GM12878 (cell line): Measurements from ENCODE around the gene LCT. TPM values are rescaled to one million over a fixed set of nuclear protein-coding genes. Genes with fewer than 3 reads are reported as not detected.

Source experiments
- ATAC-seq: fragments of 200-7000 bp; cut with Tn5 transposase; 3 replicates; pipeline ENCODE4 v1.9.1; 2020; ENCODE audit warnings: mild to moderate bottlenecking, moderate library complexity
- BruUV-seq: library from RNA; stranded (reverse); fragments of 400-500 nt; replicated peaks from 2 replicates; lab custom pipeline; 2021; lab: Mats Ljungman, UMichigan
- CTCF ChIA-PET: fragments of 300-600 bp; sonication (Branson Sonifier 250); formaldehyde crosslinking; extraction: SDS; loops from one replicate; lab custom pipeline; 2021; ENCODE audit warnings: inconsistent platforms; lab: Yijun Ruan, JAX
- POLR2A ChIA-PET: fragments of 350-600 bp; formaldehyde crosslinking; extraction: SDS; loops from one replicate; lab custom pipeline; 2021; ENCODE audit warnings: inconsistent platforms; lab: Charles Lee
- RAD21 ChIA-PET: fragments of 300-600 bp; sonication (Branson Sonifier 250); formaldehyde crosslinking; loops from one replicate; lab custom pipeline; 2023; ENCODE audit warnings: antibody characterized with exemption; ENCODE audit not compliant: unreplicated experiment; lab: Charles Lee
- SMC1A ChIA-PET: fragments of 300-600 bp; sonication (Branson Sonifier 250); formaldehyde crosslinking; loops from one replicate; lab custom pipeline; 2023; ENCODE audit not compliant: unreplicated experiment, uncharacterized antibody; lab: Charles Lee
- DNase-seq: peaks from one replicate; pipeline ENCODE4 v3.0.0-alpha.2; 2011; ENCODE audit warnings: low read depth, low spot score
- FAIRE-seq: peaks from 3 replicates; lab custom pipeline; 2011; peaks lifted over from hg19 to GRCh38; lab: Jason Lieb, UNC
- H2AFZ ChIP-seq: 2 replicates; pipeline ENCODE4 v1.6.0; 2011; ENCODE audit warnings: low read depth, low read length, control low read depth; ENCODE audit not compliant: control insufficient read depth
- H3K27ac ChIP-seq: 2 replicates; pipeline ENCODE4 v1.5.1; 2011; ENCODE audit warnings: control low read depth; ENCODE audit not compliant: control insufficient read depth, insufficient read depth
- H3K27me3 ChIP-seq, 2 experiments: replicated peaks in 1 of 2; 2 replicates each; pipeline versions ENCODE4 v1.6.0 to v1.6.1; 2011; ENCODE audit warnings: low read length in 1 of 2; ENCODE audit not compliant: control insufficient read depth in 2 of 2, insufficient read depth in 2 of 2
- H3K36me3 ChIP-seq, 2 experiments: 2 replicates each; pipeline ENCODE4 v1.5.1; 2011; ENCODE audit warnings: low read length in 1 of 2; ENCODE audit not compliant: control insufficient read depth in 2 of 2, insufficient read depth in 2 of 2
- H3K4me1 ChIP-seq: 2 replicates; pipeline ENCODE4 v1.6.1; 2011; ENCODE audit warnings: mild to moderate bottlenecking, low read length, moderate library complexity, mixed read lengths; ENCODE audit not compliant: control insufficient read depth, insufficient read depth
- H3K4me2 ChIP-seq: 2 replicates; pipeline ENCODE4 v1.6.0; 2011; ENCODE audit warnings: control low read depth; ENCODE audit not compliant: control insufficient read depth, insufficient read depth
- H3K4me3 ChIP-seq: fragments of 200-600 bp; sonication (generic); 2 replicates; pipeline ENCODE4 v1.5.1; 2016
- H3K79me2 ChIP-seq: 2 replicates; pipeline ENCODE4 v1.6.0; 2011; ENCODE audit warnings: low read length; ENCODE audit not compliant: control insufficient read depth, insufficient read depth
- H3K9ac ChIP-seq: 2 replicates; pipeline ENCODE4 v1.8.0; 2011; ENCODE audit warnings: low read length, control low read depth, mixed read lengths; ENCODE audit not compliant: control insufficient read depth, insufficient read depth
- H3K9me3 ChIP-seq: replicated peaks from 3 replicates; pipeline ENCODE4 v1.5.1; 2011; ENCODE audit warnings: mild to moderate bottlenecking, low read length; ENCODE audit not compliant: control insufficient read depth, insufficient read depth
- H4K20me1 ChIP-seq: 2 replicates; pipeline ENCODE4 v1.6.0; 2011; ENCODE audit not compliant: control insufficient read depth, insufficient read depth
- CHD4 ChIP-seq: fragments of 200-600 bp; sonication (generic); IDR thresholded peaks from 2 replicates; pipeline ENCODE4 v1.6.1; 2016; ENCODE audit warnings: mild to moderate bottlenecking
- CREB1 ChIP-seq: IDR thresholded peaks from 2 replicates; pipeline ENCODE4 v1.6.1; 2012; ENCODE audit warnings: low read depth, mild to moderate bottlenecking, inconsistent platforms
- DPF2 ChIP-seq: fragments of 450-650 bp; IDR thresholded peaks from 2 replicates; pipeline ENCODE4 v1.6.1; 2017; ENCODE audit warnings: mild to moderate bottlenecking
- EED ChIP-seq: sonication (generic); IDR thresholded peaks from 2 replicates; pipeline ENCODE4 v1.6.1; 2016; ENCODE audit warnings: antibody characterized with exemption, low read depth
- FOS ChIP-seq: IDR thresholded peaks from 3 replicates; pipeline ENCODE4 v1.6.1; 2011; ENCODE audit warnings: borderline replicate concordance; ENCODE audit not compliant: insufficient read length; ENCODE audit errors: extremely low read depth
- FOXM1 ChIP-seq: IDR thresholded peaks from 2 replicates; pipeline ENCODE4 v1.6.1; 2012; ENCODE audit warnings: low read depth, mild to moderate bottlenecking, inconsistent platforms, low read length, moderate library complexity
- JUND ChIP-seq: IDR thresholded peaks from 2 replicates; pipeline ENCODE4 v1.6.1; 2012; ENCODE audit warnings: low read depth, mild to moderate bottlenecking, low read length, improper control_type of control experiment, moderate library complexity
- MTA2 ChIP-seq: fragments of 450-650 bp; IDR thresholded peaks from 2 replicates; pipeline ENCODE4 v1.6.1; 2016; ENCODE audit warnings: low read depth, mild to moderate bottlenecking, moderate library complexity
- MXI1 ChIP-seq: fragments of 150-350 bp; IDR thresholded peaks from 2 replicates; pipeline ENCODE4 v1.6.1; 2011; ENCODE audit warnings: low read depth, mild to moderate bottlenecking, inconsistent platforms, low read length, improper control_type of control experiment
- MYC ChIP-seq: IDR thresholded peaks from 2 replicates; pipeline ENCODE4 v1.6.1; 2011; ENCODE audit warnings: mild to moderate bottlenecking, low read length, moderate library complexity, inconsistent platforms; ENCODE audit not compliant: insufficient read depth, insufficient replicate concordance, insufficient read length, severe bottlenecking
- NR2F1 ChIP-seq: fragments of 450-650 bp; conservative IDR thresholded peaks from 2 replicates; pipeline ENCODE4 v1.6.1; 2017; ENCODE audit warnings: mild to moderate bottlenecking
- POLR2A ChIP-seq: IDR thresholded peaks from 2 replicates; pipeline ENCODE4 v1.6.1; 2011; ENCODE audit warnings: low read depth, mild to moderate bottlenecking, low read length
- RELA ChIP-seq: fragments of 450-650 bp; IDR thresholded peaks from 2 replicates; pipeline ENCODE4 v1.8.0; 2014; ENCODE audit warnings: borderline replicate concordance; ENCODE audit not compliant: partially characterized antibody
- RUNX3 ChIP-seq: IDR thresholded peaks from 2 replicates; pipeline ENCODE4 v1.6.1; 2012; ENCODE audit warnings: low read length, inconsistent platforms
- SIN3A ChIP-seq: IDR thresholded peaks from 2 replicates; pipeline ENCODE4 v1.6.1; 2012; ENCODE audit warnings: low read depth, low read length, improper control_type of control experiment
- SP1 ChIP-seq: IDR thresholded peaks from one replicate; pipeline ENCODE4 v1.6.1; 2011; ENCODE audit warnings: low read depth, low read length
- TARDBP ChIP-seq: IDR thresholded peaks from 2 replicates; pipeline ENCODE4 v1.6.1; 2016; ENCODE audit warnings: borderline replicate concordance
- YY1 ChIP-seq: IDR thresholded peaks from 2 replicates; pipeline ENCODE4 v1.6.1; 2011; ENCODE audit warnings: low read depth, mild to moderate bottlenecking, low read length
- ZNF207 ChIP-seq: fragments of 450-650 bp; IDR thresholded peaks from 2 replicates; pipeline ENCODE4 v1.6.1; 2014; ENCODE audit warnings: antibody characterized with exemption, mild to moderate bottlenecking, borderline replicate concordance
- WGBS: methylation state at CpG from one replicate; pipeline ENCODE4 v1.1.6; 2016; ENCODE audit warnings: low lambda C conversion rate; ENCODE audit not compliant: insufficient replicate concordance, insufficient coverage; ENCODE audit errors: missing lambda C conversion rate; 5-methylcytosine and 5-hydroxymethylcytosine counted together
- in situ Hi-C: fragments of 300-500 bp; cut with MboI; formaldehyde crosslinking; loops from 9 replicates; pipeline ENCODE4 v1.14.3; 2018; ENCODE audit warnings: mixed read lengths
- intact Hi-C: fragments of 100-400 bp; cut with micrococcal nuclease; formaldehyde crosslinking; loops from one replicate; pipeline ENCODE4 v1.14.2; 2022; ENCODE audit not compliant: unreplicated experiment
- polyA plus RNA-seq, 11 experiments: library from polyadenylated mRNA; depleted of rRNA in 4 of 11; unstranded in 6 of 11; stranded (reverse) in 5 of 11; fragments of >200 nt; fragmentation: Nextera tagmentation in 4 of 11; fragmentation: Illumina TruSeq in 1 of 11; extraction: Ambion mirVana in 4 of 11; extraction: Trizol in 1 of 11; gene quantifications; 1 replicate in 1 of 11; 2 replicates in 10 of 11; pipeline versions ENCODE4 v1.2.1 to v1.2.3, GENCODE V29; 2011 to 2016; ENCODE audit warnings: inconsistent platforms in 2 of 11, missing spikeins in 2 of 11, low read depth in 1 of 11
- total RNA-seq, 4 experiments: library from RNA; depleted of rRNA in 3 of 4; stranded (reverse); fragments of >200 nt in 3 of 4; fragmentation: Illumina TruSeq in 1 of 4; extraction: Trizol in 1 of 4; gene quantifications; 2 replicates each; pipeline versions ENCODE4 v1.2.1 to v1.2.3, GENCODE V29; 2013 to 2021
- TF ChIP-seq, protein P1 (sequence below): fragments of 450-650 bp; conservative IDR thresholded peaks from 2 replicates; pipeline ENCODE4 v1.6.1; 2017; ENCODE audit warnings: mild to moderate bottlenecking, moderate library complexity
- TF ChIP-seq, protein P2 (sequence below): fragments of 450-650 bp; IDR thresholded peaks from 2 replicates; pipeline ENCODE4 v1.6.1; 2016; ENCODE audit warnings: mild to moderate bottlenecking

LCT gene
- total and polyA plus RNA-seq, 10 of the 15 experiments (the other 5 are each of a cell fraction or from before 2014, with no cell fraction given) = 0.02 to 0.09 (median 0.07) TPM; not detected in 3

DNA sequence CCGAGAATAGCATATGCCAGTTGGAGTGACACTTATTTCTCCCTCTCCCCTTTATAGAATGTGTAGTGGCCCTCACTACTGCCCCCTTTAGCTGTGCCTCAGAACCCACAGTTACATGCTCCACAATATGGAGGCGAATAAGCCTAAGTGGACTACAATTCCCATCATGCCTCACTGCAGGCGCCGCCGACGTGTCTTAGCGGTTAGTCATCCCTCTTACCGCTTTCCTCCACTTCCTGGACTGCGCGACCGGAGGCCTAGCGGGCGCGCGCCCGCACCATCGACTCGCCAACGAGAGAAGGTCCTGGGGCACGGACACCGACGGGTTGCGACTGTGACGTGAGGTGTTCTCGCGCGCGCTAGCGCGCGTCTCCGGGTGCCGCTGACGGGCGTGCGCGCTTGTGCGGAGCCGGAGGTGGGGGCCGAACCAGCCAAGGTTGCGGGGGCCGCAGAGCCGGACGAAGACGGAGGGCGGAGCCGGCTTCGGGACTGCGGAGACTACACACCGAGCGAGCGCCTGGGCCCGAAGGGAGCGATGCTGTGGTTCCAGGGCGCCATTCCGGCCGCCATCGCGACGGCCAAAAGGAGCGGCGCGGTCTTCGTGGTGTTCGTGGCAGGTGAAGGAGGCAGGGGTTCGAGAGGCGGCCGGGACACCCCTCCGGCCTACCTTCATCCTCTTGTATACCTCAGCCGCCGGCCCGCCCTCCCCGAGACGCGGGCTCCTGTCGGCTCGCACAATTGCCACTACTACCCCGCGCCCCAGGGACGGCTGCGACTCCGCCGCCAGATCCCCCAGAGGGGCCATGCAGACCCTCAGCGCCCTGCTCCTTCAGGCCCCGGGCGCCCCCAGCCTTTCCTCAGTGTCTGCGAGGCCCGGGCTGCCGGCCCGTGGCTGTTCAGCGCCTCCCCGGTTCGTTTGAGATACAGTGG lies 95.3 kb downstream of the LCT start, which contains the start of gene UBXN4:
UBXN4 (plus strand) TSS at position 461 of the 930 bp plus-strand sequence; CDS start at position 536, 75 bp downstream.
- Histone ChIP-seq H3K9me3 (no peaks in the 10 kb centered on the region), H3K9ac (peak within 1 kb of the TSS; percentile 80), H3K27me3 (no peaks in the 10 kb centered on the region), H3K4me1 (0 out of 2 replicates have a peak, but pooled peaks cover 5% of the 10 kb centered on the region), H3K27ac (peak within 1 kb of the TSS; percentile 74), H2AFZ (peak within 1 kb of the TSS; percentile 98), H3K36me3 (peaks cover 0 to 9% of the 10 kb centered on the region in 2 experiments; a peak in 1 of 4 replicates), H3K79me2 (peaks cover 51% of the 10 kb centered on the region), H4K20me1 (no peaks in the 10 kb centered on the region), H3K4me3 (peak within 1 kb of the TSS; percentile 95), H3K4me2 (peak within 1 kb of the TSS; percentile 67)
- ChIA-PET POLR2A (interaction anchor here (0.6 to 1.4 kb wide), 9 partner anchors 15 to 604 kb away, joined by 3 to 11 read pairs (median 4); partner anchors contain the start of gene MCM6), CTCF (interaction anchor here (1.0 to 4.7 kb wide), 8 partner anchors 9 to 738 kb away, joined by 3 to 46 read pairs (median 8); partner anchors contain the start of genes R3HDM1 and ZRANB3), RAD21 (interaction anchor here (0.6 to 1.5 kb wide), 6 partner anchors 32 to 1620 kb away, joined by 3 to 4 read pairs (median 3); partner anchors contain the start of genes R3HDM1 and ZRANB3), SMC1A (interaction anchor here (0.5 to 2.3 kb wide), 7 partner anchors 50 to 641 kb away, joined by 3 to 14 read pairs (median 4); partner anchors contain the start of genes R3HDM1 and ZRANB3)
- DNase-seq (peak; percentile 96), FAIRE-seq (peak; percentile 97), ATAC-seq (peak; percentile 91)
- in situ Hi-C loops (no loop called here), intact Hi-C loops (loop anchor here (2.0 to 5.0 kb wide), 4 partner anchors 111 to 824 kb away; partner anchors contain the start of genes CCNT2, R3HDM1 and ZRANB3)
- no TSS peak for BruUV-seq
- WGBS = 2% methylated on average over 92 of the region's 93 CpGs
- TF ChIP-seq, protein P1, sequence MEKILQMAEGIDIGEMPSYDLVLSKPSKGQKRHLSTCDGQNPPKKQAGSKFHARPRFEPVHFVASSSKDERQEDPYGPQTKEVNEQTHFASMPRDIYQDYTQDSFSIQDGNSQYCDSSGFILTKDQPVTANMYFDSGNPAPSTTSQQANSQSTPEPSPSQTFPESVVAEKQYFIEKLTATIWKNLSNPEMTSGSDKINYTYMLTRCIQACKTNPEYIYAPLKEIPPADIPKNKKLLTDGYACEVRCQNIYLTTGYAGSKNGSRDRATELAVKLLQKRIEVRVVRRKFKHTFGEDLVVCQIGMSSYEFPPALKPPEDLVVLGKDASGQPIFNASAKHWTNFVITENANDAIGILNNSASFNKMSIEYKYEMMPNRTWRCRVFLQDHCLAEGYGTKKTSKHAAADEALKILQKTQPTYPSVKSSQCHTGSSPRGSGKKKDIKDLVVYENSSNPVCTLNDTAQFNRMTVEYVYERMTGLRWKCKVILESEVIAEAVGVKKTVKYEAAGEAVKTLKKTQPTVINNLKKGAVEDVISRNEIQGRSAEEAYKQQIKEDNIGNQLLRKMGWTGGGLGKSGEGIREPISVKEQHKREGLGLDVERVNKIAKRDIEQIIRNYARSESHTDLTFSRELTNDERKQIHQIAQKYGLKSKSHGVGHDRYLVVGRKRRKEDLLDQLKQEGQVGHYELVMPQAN = peak; percentile 68
- TF ChIP-seq MTA2 (no peak), FOS (no peak), FOXM1 (no peak), JUND (peak; percentile 60; the same call in 1 of the 2 replicates), EED (peak; percentile 19; the same call in 1 of the 2 replicates), CHD4 (0 out of 2 replicates have a peak, but pooled peaks have one; percentile 57), SIN3A (peak; percentile 38; the same call in 1 of the 2 replicates), MXI1 (peak; percentile 15), POLR2A (peak; percentile 97), MYC (no peak), RUNX3 (peak; percentile 73; the same call in 1 of the 2 replicates), DPF2 (peak; percentile 62; the same call in 1 of the 2 replicates), ZNF207 (peak; percentile 18; the same call in 1 of the 2 replicates), SP1 (no peak), YY1 (peak; percentile 94), CREB1 (peak; percentile 96), NR2F1 (peak; percentile 51), TARDBP (peak; percentile 6; the same call in 1 of the 2 replicates), RELA (peak; percentile 19)
- TF ChIP-seq, protein P2, sequence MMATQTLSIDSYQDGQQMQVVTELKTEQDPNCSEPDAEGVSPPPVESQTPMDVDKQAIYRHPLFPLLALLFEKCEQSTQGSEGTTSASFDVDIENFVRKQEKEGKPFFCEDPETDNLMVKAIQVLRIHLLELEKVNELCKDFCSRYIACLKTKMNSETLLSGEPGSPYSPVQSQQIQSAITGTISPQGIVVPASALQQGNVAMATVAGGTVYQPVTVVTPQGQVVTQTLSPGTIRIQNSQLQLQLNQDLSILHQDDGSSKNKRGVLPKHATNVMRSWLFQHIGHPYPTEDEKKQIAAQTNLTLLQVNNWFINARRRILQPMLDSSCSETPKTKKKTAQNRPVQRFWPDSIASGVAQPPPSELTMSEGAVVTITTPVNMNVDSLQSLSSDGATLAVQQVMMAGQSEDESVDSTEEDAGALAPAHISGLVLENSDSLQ = peak; percentile 89
